Uterus (tissue), 2 donors: Measurements from ENCODE around the gene NKIRAS2.

Experiments
- CTCF ChIP-seq, 4 experiments: fragments of 200-600 bp in 2 of 4; fragments of 450-650 bp in 2 of 4; sonication (generic) in 2 of 4; IDR thresholded peaks; one replicate each; pipeline ENCODE4 v1.5.1; 2016 to 2019; ENCODE audit warnings: antibody characterized with exemption in 4 of 4, mild to moderate bottlenecking in 2 of 4, moderate library complexity in 1 of 4
- POLR2A ChIP-seq, 2 donors: fragments of 450-650 bp; IDR thresholded peaks; one replicate each; pipeline ENCODE4 v1.6.1; 2016; ENCODE audit warnings: antibody characterized with exemption in 2 of 2, mild to moderate bottlenecking in 1 of 2, moderate library complexity in 1 of 2

- TF ChIP-seq CTCF (IDR thresholded peaks at IDR 0.05) (no peak), POLR2A (IDR thresholded peaks at IDR 0.05) (no peak)
These were observed 27.5 kb downstream of the NKIRAS2 start for GRCh38 chr17:42047343-42047742.
